DMS114 treated with DMSO at 0.1 percent for 48 hours (cell line): Measurements from ENCODE around the gene HOXD11.

Experiments
- DNase-seq: peaks from one replicate; lab custom pipeline; 2025; ENCODE audit not compliant: unreplicated experiment; lab: John Stamatoyannopoulos, UW

Gene HOXD11

DNA sequence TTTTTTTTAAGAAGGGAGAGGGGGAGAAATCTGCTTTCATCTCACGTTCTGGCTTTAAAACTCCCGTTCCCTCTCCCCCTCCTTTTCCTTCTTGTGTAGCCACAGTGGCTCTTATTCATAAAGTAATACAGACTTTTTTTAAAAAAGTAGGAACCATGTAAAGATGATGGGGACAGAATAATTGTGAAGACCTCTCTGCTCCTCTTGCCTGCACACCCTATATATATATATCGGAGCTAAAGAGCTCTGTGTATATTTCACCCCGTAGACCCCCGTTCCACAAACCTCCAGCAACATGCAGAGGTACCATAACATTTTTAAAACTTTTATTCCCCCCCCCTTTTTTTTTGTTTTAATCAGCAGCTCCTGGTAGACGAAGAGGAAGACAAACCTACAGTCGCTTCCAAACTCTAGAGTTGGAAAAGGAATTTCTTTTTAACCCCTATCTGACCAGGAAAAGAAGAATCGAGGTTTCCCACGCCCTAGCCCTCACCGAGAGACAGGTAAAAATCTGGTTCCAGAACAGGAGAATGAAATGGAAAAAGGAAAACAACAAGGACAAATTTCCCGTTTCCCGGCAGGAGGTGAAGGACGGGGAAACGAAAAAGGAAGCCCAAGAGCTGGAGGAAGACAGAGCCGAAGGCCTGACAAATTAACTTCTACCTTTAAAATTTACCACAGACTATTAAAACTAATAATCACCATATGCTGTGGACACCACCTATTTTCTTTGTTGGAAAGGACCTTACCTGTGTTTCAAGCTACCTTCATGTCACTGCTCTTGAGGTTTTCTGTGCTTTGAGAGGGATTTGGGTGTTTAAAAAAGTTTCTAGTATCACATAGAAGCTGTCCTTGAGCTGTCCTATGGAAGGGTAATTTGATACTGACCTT is 24.1 kb downstream of the HOXD11 start:
- no peak for DNase-seq

DNA sequence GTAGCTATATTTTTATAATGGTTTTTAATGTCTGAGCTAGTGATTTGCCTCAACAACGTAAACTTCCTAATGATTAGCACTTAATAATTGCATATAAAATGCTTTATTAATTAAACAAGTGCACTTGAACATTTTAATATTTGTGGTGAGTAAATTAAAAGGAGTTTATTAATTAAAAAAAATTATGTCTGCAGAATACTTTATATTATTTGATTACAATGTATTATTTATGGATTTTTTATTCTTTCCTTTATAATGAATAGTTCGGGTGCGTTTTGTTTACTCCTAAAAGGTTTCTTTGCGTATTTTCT is 24.7 kb downstream of the HOXD11 start:
- DNase-seq = no peak

DNA sequence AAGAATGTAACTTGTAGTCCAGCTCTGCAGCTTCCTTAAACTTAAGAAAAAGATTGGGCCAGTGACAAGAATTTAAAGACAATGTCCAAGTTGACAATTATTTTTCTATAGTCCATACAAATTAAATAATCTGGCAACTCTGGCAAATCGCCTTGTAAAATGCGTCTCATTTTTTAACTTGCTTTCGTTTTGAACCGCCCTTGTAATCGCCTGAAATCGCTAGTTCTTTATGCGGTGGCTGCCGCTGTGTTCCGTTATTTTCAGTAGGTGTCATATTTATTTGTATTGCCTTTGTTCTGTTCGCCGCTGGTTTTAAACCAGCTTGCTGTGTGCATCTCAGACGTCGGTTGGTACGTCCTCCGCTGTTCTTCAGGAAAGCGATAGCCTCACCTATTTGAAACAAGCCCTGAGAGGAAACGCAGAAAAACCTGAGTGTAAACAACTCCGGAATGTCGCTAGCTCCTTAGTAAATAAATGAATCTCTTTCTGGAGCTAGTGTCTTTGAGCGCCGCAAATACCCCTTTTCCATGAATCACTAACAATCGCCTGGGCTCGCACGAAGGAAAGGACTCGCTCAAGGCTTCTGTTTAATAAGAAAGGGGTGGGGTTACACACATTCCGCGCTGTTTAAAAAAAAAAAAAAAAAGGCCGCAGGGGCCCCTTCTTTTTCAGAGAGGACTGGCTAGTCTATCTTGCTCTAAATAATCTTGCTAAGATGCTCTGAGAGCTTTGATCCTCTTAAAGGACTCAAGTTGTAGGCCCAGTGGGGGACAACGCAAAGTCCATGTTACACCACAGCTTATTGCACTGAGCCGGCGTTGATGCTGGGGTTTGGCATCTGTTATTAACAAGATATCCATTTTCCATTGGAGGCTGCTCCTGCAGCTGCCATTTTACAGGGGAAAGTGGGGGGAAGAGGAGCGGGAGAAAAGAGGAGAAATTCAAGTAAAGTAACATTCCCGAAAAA is 25.4 kb downstream of the HOXD11 start:
- DNase-seq = no peak

DNA sequence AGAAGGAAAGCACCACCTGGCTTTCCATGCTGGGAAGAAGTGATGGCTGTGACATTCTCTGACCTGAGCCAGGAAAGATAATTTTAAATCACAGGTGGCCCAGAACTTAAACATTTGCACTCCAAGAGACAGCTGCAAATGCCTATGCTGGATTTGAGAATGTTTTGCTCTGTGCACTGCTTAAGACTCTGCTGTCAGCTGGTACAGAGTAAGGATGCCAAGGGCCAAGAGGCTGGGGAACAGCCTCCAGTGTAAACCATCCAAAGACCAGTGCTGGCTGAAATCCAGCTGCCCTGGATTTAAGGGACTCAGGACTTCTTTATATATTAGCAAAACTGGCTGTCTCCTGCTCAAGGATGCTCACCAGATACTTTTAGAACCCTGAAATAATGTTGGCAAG is 26.3 kb downstream of the HOXD11 start:
- DNase-seq = no peak

DNA sequence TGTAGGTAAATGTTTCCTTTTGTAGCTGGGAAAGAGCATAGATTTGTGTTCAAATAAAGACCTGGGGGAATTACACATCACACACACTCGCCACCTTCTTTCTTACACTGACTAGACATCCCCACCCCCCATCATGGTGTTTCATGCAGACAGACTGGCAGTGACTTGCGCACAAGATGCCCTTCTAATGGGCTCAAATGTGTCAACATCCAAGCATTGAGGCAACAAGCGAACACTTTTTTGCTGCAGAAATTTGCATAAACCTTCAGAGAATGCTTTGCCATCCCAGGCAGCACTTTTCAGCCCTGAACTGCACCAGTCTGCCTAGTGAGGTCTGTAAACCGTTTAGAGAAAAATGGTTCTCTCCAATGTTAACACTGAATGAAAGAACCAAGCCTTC is 27.0 kb downstream of the HOXD11 start:
- DNase-seq = no peak

DNA sequence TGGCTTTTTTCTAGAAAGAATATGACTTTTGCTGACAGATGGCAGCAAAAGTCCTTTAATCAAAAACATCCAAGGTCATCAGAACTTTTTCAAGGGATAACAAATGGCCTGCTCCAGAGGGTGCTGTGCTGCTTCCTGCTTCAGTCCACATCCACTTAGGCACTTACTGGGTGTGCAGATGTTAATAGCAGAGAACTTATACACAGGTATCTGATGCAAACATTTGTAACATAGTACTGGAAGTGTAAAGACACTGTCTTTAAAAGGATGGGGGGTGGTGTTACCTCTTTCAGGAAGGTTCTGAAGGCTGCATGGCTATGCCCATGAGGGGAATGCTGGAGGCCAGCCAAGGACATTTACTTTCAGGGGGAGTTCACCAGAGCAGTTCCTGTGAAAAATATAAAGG is 28.0 kb downstream of the HOXD11 start:
- DNase-seq = peak; percentile 17

DNA sequence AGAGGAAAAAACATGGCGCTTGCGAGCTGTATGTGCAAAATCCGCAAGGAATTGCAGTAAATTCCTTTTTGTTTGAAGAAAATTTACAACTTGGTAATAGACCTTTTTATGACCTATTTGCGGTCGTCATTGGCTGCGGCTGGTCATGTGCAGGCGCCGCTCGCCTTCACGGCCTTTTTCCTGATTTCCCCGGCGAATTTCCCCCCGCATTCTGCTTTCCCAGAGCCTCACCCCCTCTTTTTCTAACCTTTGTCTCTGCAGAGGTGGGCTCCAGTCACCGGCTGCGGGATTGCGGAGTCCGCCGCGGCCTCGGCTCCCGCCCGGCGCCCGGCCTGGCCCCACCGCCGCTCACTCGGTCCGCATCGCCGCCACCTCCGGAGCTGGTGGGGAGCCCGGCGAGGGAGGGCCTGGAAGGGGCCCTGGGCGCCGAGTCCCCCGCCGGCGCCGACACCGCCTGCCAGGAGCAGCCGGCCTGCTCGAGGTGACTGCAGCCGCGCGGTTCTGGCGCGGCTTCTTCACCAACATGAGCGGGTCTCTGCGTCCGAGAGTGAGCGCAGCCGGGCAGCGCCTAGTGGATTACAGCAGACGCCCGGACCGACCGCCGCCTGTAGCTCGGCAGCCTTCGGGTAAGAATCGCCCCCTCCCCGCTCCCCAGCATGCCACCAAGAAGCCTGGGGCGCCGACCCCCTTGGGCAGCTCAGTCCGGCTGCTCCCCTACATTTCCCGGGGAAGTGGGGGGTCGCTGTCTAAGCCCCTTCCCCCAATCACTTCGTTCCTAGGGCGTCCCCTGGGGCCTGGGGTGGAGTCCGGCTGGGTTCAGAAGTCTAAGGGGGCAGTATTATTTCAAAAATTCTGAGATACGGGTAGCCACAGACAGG is 29.5 kb downstream of the HOXD11 start:
- no peak for DNase-seq

DNA sequence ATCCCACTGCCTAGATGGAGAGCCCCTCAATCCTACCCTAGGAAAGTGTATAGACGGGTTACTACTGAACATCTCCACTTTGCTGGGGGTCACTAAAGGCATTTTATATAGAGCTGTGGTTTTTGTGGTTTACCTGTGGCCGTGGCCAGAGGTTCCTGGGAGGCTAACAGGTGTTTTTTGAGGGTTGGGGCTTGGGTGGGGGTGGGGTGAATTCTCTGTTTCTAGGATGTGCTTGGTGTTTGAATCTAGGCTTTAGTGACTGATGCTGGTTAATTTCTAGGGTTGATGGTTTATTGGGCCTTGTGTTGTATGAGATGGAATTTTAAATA is 30.1 kb downstream of the HOXD11 start:
- DNase-seq = no peak

DNA sequence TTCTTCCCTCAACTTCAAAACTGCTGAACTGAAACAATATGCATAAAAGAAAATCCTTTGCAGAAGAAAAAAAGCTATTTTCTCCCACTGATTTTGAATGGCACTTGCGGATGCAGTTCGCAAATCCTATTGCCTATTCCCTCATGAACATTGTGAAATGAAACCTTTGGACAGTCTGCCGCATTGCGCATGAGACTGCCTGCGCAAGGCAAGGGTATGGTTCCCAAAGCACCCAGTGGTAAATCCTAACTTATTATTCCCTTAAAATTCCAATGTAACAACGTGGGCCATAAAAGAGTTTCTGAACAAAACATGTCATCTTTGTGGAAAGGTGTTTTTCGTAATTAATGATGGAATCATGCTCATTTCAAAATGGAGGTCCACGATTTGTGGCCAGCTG is 30.8 kb downstream of the HOXD11 start:
- no peak for DNase-seq

DNA sequence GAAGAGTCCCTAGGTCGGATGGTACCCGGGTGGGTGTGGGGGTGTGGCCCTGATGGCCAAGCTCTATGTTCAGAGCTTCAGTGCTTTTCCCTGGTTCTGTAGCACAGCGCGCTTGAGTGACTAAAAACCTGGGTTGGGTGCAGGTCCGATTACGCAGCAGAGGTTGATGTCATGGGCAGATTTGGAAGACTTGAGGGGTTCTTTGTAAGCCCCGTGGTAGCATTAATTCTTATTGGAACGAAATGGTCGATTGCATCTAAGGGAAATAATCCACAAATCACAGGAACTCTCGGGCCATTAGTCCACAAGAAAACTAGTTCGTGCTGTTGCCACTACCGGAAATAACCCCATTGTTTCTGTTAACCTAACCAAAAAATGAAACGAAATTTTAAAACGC is 31.4 kb downstream of the HOXD11 start:
- DNase-seq = no peak

DNA sequence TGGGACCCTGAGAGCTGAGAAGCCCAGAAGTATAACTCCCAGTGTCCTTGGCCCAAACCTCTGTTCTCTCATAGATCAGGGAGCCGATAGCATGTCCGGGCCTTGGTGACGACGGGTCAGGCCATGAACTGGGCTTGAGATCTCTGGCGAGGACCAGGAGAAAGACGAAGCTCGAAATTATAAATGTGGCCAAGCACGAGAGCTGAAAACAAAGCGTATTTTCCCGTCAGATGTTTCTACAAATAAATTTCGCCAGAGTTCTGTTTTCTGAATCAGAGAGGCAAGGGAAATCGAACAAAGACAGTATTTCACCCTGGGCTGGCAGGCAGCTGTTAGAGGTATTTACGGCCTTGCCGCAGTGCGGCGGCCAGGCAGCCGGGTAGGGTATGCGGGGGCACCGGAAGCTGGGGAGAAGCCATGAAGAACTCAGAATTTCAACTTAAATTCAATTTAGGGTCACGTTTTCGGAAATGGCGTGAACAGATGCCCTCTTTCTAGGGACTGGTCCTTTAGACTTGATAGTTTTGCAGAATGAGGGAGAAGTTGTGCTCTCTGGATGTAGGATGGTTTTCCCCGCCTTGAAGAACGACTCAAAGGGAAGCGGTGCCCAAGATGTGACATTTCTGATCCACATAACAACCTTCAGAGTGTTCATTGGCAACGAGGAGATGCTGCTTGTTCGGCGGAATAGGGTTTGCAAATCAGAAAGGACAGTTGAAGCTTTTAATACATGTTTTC is 32.0 kb downstream of the HOXD11 start:
- no peak for DNase-seq

DNA sequence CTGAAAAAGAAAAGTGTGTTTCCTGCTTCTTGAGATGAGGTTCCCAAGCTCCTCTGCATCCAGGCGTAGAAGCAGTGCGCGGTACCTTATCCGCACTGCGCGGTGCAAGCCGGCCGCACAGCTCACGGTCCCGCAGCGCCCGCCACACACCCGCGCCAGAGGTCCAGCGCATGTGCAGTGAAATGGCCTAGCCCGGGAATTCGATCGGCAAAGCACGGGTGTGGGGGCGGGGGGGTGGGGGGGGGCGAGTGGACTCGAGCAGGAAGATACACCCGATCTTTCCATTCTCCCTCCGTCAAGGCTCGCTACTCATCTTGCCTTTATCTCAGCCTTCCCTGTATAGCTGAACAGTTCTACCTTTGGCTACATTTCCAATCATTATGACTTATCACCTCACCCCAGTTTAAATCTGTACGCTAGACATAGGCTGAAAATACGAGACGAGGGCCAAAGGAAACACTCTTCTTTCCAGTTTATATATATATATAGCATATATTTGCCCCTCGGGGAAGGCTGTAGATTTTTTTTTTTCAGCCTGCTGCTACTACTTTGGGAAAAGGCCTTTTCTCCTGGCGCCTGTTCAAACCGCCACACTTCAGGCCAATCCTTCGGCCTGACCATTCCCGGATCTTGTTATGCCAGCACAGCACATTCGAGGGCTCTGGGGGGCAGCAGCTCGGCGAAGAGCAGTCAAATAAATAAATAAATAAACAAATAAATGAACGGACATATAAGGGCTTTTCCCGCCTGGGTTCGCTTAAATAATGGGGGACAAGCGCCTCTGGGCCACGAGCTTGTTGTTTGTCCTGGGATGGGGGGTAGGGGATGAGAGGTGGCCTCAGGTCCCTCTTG is 32.8 kb downstream of the HOXD11 start:
- no peak for DNase-seq

DNA sequence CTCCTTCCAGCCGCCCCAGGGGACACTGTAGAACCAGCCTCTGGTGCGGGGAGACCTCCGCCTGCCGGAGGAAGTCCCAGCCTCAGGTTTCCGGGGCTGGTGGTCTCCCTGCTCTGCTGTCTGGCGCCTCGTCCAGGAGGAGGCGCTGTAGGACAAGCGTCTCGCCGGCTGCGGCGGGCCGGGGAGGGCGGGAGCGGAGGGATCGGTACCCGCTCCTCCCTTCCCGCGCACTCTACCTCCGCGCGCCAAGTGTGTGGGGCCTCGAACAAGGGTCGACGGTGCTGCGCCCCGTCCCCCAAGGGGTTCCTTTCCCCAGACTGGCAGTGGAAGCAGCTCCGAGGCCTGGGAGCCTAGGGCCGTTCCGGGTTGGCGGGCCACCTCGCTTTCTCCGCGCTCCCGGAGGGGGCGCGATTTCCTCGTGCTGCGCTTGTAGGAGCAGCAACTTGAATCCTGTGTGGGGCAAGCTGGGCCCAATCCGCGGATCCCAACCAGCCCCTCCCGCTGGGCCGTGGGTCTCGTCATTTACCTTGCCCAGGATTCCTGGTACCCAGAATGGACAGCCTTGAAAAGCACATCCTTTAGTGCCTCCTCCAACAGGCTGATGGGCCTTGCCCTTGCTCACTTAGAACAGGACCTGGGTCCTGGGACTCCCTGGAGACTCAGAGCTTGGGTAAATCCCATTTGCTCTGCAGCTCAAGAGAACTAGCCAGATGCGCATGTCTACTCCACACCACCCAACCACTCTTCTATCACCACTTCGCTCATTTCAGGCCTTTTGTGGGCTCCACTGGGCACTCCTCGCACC is 33.6 kb downstream of the HOXD11 start:
- no peak for DNase-seq

DNA sequence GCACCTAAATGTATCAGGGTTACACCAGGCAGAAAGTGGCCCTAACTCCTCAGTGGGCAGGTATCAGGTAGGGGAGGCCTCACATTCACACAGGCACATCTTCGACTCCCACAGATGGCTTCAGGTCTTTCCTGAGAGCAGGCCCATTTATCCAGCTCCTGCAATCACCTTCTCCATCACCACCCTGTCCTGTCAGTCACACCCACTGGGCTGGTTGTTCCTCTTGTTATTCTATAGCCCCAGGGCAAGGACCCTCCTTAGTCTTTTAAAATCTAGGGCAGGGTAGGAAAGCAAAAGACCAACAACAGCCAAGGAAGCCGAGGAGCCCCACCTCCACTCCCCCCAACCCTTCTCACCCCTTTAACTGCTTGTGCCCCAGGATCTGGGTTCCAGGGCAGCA is 35.2 kb downstream of the HOXD11 start:
- no peak for DNase-seq

DNA sequence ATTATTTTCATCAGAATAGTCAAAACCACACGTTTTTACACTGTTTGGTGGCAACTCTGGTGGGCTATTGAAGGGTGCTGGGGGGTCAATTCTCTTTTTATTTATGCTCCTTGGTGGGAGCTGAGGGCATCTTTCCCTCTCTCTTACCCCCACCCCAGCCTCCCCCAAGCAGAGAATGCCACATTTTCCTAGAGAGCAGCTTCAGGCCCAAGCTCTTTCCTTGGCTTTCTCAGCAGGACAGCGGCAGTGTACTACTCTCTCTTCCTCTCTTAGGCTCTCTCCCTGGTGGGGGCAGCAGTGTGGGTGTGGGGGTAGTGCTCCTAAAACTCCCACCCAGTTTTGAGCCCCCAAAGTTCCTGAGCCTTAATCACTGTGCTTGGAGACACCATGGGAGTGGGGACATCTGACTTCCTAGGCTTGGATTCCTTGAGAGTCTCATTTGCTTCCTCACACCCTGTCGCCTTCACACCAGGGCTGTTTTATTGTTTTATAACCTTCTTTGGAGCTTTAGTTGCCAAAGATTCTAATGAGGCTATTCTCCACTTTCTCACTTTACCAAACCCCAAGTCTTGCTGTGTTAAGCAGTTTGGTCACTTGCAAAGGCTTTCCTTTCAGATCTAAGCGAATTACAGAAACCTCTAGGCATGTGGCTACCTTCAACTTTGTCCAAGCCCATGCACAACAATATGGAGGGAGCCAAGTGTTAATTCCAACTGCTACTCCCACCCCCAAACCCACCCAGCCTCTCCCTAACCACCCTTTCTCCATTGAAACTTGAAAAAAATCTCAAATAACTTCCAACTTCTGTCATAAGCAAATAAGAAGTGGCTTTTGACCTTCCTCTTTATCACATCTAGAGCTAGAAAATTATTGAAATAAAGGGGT is 38.2 kb downstream of the HOXD11 start:
- DNase-seq = no peak

DNA sequence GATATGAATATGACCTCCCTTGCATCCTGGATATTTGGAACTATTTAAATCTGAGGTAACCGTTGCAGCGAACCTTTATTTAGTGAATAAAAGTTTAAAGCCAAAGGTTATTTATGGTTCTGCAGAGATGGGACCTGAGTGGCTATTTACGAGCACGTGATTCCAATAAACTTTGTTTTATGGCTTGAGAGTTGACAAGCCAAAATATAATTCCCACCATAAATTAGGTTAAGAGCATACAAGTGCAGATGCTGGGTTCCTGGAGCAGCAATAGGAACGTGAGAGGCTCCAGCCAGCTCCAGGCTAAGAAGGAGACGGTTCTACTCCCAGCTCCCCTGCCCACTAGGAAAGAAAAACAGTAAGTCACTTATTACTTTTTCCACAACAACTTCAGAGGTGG is 39.0 kb downstream of the HOXD11 start:
- DNase-seq = no peak

DNA sequence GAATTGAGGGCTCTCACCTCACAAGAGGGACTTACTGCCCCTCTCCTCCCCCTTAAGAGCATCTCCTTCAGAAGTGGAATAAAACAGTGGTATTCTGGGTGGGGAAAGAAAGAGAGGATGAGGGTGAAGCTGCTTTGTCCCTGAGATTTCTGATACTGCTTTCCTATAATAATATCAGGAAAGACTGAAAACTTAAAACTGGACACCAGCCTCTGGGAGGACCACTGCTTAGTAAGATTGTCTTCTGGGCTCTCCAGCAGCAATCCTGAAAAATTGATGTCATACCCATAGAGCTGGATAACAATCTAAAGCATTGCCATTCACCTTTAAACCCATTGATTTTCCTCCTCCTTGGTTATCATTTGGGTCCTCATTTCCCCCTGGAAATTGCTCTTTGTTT is 39.6 kb downstream of the HOXD11 start:
- DNase-seq = no peak

DNA sequence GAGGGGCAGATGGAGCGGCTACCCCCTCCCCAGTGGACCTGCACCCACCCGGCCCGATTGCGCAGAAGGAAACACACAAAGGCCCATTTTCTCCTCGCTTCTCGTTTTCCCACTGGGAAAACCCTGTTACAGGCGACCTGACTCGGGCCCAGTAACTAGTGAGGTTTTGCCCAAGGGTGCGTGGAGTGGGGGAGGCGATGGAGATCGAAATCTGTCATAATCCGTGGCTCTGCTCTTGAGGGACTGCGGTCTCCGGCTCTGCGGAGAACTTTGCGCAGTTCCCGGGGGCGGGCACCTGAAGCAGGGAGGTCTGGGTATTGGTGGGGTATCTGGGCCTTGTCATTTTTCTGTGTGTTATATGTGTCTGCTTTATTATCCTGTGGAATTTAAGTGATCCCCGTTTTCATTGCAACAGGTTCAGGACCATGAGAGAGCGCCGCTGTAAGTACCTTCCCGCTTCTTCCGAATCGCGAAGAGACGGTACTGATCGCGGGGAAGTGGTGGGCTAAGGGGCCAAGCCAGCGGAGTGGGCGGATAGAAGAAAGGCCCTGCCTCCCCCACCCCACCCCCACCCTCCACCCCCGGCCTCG is 40.2 kb downstream of the HOXD11 start:
- no peak for DNase-seq
